Stimulated activated CD4-positive, alpha-beta T cell treated with anti-CD3 and anti-CD28 coated beads, Interleukin-15, amount 100 ng/mL, for 48 hours (primary cell): ENCODE results near the gene IDS.

Experiments
- DNase-seq, 2 donors: peaks; one replicate each; pipeline ENCODE4 v3.0.0-alpha.2; 2020; ENCODE audit warnings: low read depth in 2 of 2

The IDS gene

GRCh38 chrX:149456476-149457245 lies 48.4 kb downstream of the IDS start:
- DNase-seq, result no peak

DNA sequence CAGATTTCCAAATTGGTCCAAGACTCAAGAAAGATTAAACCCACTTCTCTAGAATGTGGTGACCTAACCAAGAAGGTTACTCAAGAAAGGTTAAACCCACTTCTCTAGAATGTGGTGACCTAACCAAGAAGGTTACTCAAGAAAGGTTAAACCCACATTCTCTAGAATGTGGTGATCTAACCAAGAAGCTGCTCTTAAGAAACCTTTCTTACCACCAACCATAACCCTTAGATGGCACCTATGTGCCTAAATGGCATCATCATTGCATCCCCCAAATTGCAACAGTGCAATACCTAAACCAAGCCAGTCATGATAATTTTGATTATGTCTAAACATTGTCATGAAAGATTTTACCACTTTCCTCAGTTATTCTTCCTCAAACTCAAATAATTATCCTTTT lies 49.2 kb downstream of the IDS start:
- no peak for DNase-seq

DNA sequence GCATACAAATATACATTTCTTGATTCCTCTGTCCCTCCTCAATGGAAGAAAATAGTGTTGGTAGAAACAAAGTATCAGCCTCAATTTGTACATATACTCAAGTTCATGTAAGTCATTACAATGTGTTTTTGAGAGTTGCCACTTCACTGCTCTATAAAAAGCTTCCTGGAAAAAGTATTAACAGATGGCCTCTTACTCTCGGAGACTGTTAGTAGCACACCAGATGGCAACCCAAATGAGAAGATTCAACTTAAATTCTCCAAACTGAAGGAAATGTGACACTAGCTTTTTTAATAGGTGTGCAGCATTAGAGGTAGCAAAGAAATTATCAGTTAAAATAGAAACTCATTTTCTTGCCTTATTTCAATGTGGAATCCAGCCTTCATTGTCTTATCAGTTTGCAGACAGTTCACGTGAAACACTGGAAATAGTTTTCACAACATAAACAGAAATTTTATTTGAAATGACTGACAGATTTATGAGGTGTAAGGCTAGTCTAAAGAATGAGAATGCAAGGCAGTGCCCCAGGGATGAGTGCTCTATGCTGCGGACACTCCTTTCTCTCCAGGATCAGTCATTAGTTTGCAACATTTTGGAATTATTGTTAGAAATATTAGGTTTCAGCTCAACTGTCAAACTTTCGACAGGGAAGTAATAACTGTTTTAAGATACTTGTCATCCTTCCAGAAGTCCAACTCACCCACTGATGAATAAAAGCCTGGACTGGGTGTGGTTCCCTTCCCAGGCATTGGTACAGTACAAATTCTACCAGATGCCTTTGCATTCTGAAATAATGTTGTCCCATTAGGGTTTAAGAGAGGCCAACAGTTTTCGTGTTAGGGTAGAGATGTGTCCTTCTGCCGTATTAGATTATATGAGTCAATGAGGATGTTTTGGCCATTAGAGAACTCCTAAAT lies 50.9 kb downstream of the IDS start:
- no peak for DNase-seq

DNA sequence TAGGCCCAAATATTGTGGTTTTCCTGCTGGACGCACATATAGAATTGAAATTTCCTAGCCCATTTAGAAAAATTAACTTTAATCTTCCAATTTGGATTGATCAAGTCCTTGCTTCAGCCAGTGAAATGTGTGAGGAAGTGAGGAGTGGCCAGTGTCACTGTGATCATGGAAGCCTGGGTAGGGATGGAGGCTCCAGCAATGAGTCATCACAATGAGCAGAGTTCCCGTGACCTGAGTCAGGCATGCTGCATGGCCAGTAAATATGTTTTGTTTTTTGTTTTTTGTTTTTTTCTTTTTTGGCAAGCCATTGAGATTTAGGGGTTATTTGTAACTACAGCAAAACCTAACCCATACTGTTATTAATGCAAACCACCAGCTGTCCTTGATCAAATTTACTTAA lies 52.1 kb downstream of the IDS start:
- DNase-seq, result no peak

- DNase-seq, result no peak
Measured at GRCh38 chrX:149433451-149433850, 71.7 kb downstream of the IDS start.

GRCh38 chrX:149433051-149433450 lies 72.1 kb downstream of the IDS start:
- no peak for DNase-seq
